H9 (cell line): ENCODE results near the gene DNAAF5. TPM values are rescaled to one million over a fixed set of nuclear protein-coding genes. Genes with fewer than 3 reads are reported as not detected.

Source experiments
- DNase-seq: peaks from one replicate; pipeline ENCODE4 v3.0.0-alpha.2; 2017
- H2AFZ ChIP-seq: one replicate; pipeline ENCODE4 v1.6.1; 2013; ENCODE audit warnings: mild to moderate bottlenecking, low read length, control low read depth, moderate library complexity
- H2AK5ac ChIP-seq: 2 replicates; pipeline ENCODE4 v1.6.1; 2013; ENCODE audit warnings: low read length, control low read depth, mixed read lengths; ENCODE audit not compliant: insufficient read length
- H2BK120ac ChIP-seq: one replicate; pipeline ENCODE4 v1.6.1; 2013; ENCODE audit warnings: low read depth, mild to moderate bottlenecking, low read length, control low read depth, inconsistent platforms; ENCODE audit not compliant: poor library complexity, severe bottlenecking
- H2BK12ac ChIP-seq: 2 replicates; pipeline ENCODE4 v1.6.1; 2013; ENCODE audit warnings: low read length, control low read depth, mixed read lengths, low read depth; ENCODE audit not compliant: insufficient read length
- H2BK15ac ChIP-seq: 2 replicates; pipeline ENCODE4 v1.6.1; 2013; ENCODE audit warnings: low read depth, low read length, control low read depth
- H2BK20ac ChIP-seq: one replicate; pipeline ENCODE4 v1.6.1; 2013; ENCODE audit warnings: low read depth, mild to moderate bottlenecking, low read length, control low read depth, inconsistent platforms; ENCODE audit not compliant: poor library complexity, severe bottlenecking
- H2BK5ac ChIP-seq: 2 replicates; pipeline ENCODE4 v1.6.1; 2013; ENCODE audit warnings: low read length, control low read depth, mixed read lengths; ENCODE audit not compliant: insufficient read length
- H3K14ac ChIP-seq: 2 replicates; pipeline ENCODE4 v1.6.1; 2013; ENCODE audit warnings: low read length, control low read depth; ENCODE audit not compliant: insufficient read depth
- H3K18ac ChIP-seq: 2 replicates; pipeline ENCODE4 v1.6.1; 2013; ENCODE audit warnings: low read depth, mild to moderate bottlenecking, mixed read lengths, low read length, control low read depth; ENCODE audit not compliant: insufficient read length
- H3K23ac ChIP-seq: 2 replicates; pipeline ENCODE4 v1.6.1; 2013; ENCODE audit warnings: low read length, control low read depth, mixed read lengths, low read depth; ENCODE audit not compliant: insufficient read length
- H3K23me2 ChIP-seq: 2 replicates; pipeline ENCODE4 v1.6.1; 2013; ENCODE audit warnings: low read depth, mild to moderate bottlenecking, mixed read lengths, low read length, control low read depth; ENCODE audit not compliant: insufficient read length, poor library complexity, severe bottlenecking
- H3K27ac ChIP-seq: 2 replicates; pipeline ENCODE4 v1.5.1; 2013; ENCODE audit warnings: low read length, control low read depth, mixed read lengths, low read depth; ENCODE audit not compliant: insufficient read length
- H3K27me3 ChIP-seq: 2 replicates; pipeline ENCODE4 v1.6.1; 2013; ENCODE audit warnings: low read length, control low read depth, inconsistent platforms; ENCODE audit not compliant: insufficient read depth
- H3K4ac ChIP-seq: 2 replicates; pipeline ENCODE4 v1.6.1; 2013; ENCODE audit warnings: low read depth, mild to moderate bottlenecking, control low read depth, inconsistent platforms, low read length, moderate library complexity
- H3K4me1 ChIP-seq: 2 replicates; pipeline ENCODE4 v1.6.1; 2013; ENCODE audit warnings: low read length, control low read depth, inconsistent platforms; ENCODE audit not compliant: insufficient read depth
- H3K4me2 ChIP-seq: 2 replicates; pipeline ENCODE4 v1.6.1; 2013; ENCODE audit warnings: low read length, control low read depth, mixed read lengths; ENCODE audit not compliant: insufficient read length, insufficient read depth
- H3K56ac ChIP-seq: 2 replicates; pipeline ENCODE4 v1.6.1; 2013; ENCODE audit warnings: low read depth, mild to moderate bottlenecking, mixed read lengths, low read length, control low read depth; ENCODE audit not compliant: insufficient read length
- H3K79me1 ChIP-seq: 2 replicates; pipeline ENCODE4 v1.6.1; 2013; ENCODE audit warnings: low read depth, mild to moderate bottlenecking, moderate library complexity, low read length, control low read depth, inconsistent platforms; ENCODE audit not compliant: insufficient read depth, poor library complexity, severe bottlenecking
- H3K79me2 ChIP-seq: 2 replicates; pipeline ENCODE4 v1.6.1; 2013; ENCODE audit warnings: low read length, control low read depth, inconsistent platforms; ENCODE audit not compliant: insufficient read depth
- H3K9ac ChIP-seq: 2 replicates; pipeline ENCODE4 v1.6.1; 2013; ENCODE audit warnings: low read length, control low read depth, mixed read lengths; ENCODE audit not compliant: insufficient read length; ENCODE audit errors: extremely low read depth
- H3K9me3 ChIP-seq: one replicate; pipeline ENCODE4 v1.6.1; 2013; ENCODE audit warnings: low read depth, low read length, inconsistent platforms; ENCODE audit not compliant: control insufficient read depth
- H3T11ph ChIP-seq: one replicate; pipeline ENCODE4 v1.6.1; 2013; ENCODE audit warnings: mild to moderate bottlenecking, low read length, control low read depth, inconsistent platforms
- H4K20me1 ChIP-seq: one replicate; pipeline ENCODE4 v1.6.1; 2013; ENCODE audit not compliant: control insufficient read depth, insufficient read length, insufficient read depth
- H4K5ac ChIP-seq: 2 replicates; pipeline ENCODE4 v1.6.1; 2013; ENCODE audit warnings: low read depth, mild to moderate bottlenecking, mixed read lengths, low read length, control low read depth; ENCODE audit not compliant: insufficient read length
- H4K8ac ChIP-seq: replicated peaks from 2 replicates; pipeline ENCODE4 v1.6.1; 2013; ENCODE audit warnings: low read length, control low read depth, mixed read lengths, low read depth; ENCODE audit not compliant: insufficient read length
- H4K91ac ChIP-seq: 2 replicates; pipeline ENCODE4 v1.6.1; 2013; ENCODE audit warnings: low read depth, mild to moderate bottlenecking, moderate library complexity, mixed read lengths, low read length, control low read depth; ENCODE audit not compliant: insufficient read length
- H3K27ac Mint-ChIP-seq, 3 experiments: 2 replicates in 2 of 3; 3 replicates in 1 of 3; pipeline ENCODE4 v1.8.0; 2020 to 2021; ENCODE audit warnings: mixed read lengths in 3 of 3, mild to moderate bottlenecking in 1 of 3, moderate library complexity in 1 of 3
- H3K27me3 Mint-ChIP-seq: 2 replicates; pipeline ENCODE4 v1.8.0; 2021; ENCODE audit warnings: low read depth, mild to moderate bottlenecking, moderate library complexity, mixed read lengths
- H3K36me3 Mint-ChIP-seq, 3 experiments: 2 replicates in 2 of 3; 3 replicates in 1 of 3; pipeline ENCODE4 v1.8.0; 2020 to 2021; ENCODE audit warnings: low read depth in 3 of 3, mixed read lengths in 3 of 3; ENCODE audit not compliant: insufficient read depth in 1 of 3
- H3K4me1 Mint-ChIP-seq, 2 experiments: 2 replicates each; pipeline ENCODE4 v1.8.0; 2020; ENCODE audit warnings: mixed read lengths in 2 of 2
- H3K4me3 Mint-ChIP-seq, 2 experiments: 2 replicates in 1 of 2; 3 replicates in 1 of 2; pipeline ENCODE4 v1.8.0; 2020 to 2021; ENCODE audit warnings: mild to moderate bottlenecking in 2 of 2, mixed read lengths in 2 of 2, moderate library complexity in 1 of 2
- H3K9me3 Mint-ChIP-seq, 2 experiments: 2 replicates in 1 of 2; 3 replicates in 1 of 2; pipeline ENCODE4 v1.8.0; 2020; ENCODE audit warnings: mild to moderate bottlenecking in 2 of 2, mixed read lengths in 2 of 2, moderate library complexity in 1 of 2
- WGBS: extraction: QIAGEN DNeasy Blood & Tissue Kit; methylation state at CpG from one replicate; pipeline ENCODE4 v1.1.7; 2013; ENCODE audit warnings: missing lambda C conversion rate, low lambda C conversion rate, mixed read lengths; ENCODE audit not compliant: insufficient read length; ENCODE audit errors: extremely low coverage; 5-methylcytosine and 5-hydroxymethylcytosine counted together
- total RNA-seq: library from RNA; stranded (reverse); gene quantifications from 2 replicates; pipeline ENCODE4 v1.2.1, GENCODE V29; 2021
- TF ChIP-seq, protein P1 (sequence below): fragments of 200-600 bp; sonication (generic); conservative IDR thresholded peaks from 3 replicates; pipeline ENCODE4 v1.8.0; 2021; ENCODE audit warnings: antibody characterized with exemption, mild to moderate bottlenecking

Gene DNAAF5
- total RNA-seq, 1 experiment from 2014 or later, result 43.5 TPM

DNA sequence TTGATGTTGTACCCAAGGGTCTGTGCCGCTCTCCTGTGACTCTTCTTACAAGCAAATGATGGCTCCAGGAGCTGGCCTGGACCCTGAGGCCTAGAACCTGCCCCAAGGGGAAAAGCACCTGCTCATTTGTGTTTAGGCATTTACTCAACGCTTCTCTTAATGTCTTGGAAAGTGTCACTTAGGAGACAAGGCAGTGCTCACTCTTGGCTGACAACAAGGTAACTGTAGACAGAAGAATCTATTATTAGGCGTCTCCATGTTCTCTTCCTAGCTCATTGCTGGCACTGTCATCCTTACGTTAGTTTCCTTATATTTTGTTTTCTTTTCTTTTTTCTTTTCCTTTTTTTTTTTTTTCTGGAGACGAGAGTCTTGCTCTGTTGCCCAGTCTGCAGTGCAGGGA, 67.7 kb downstream of the DNAAF5 start:
- H3K4me1 Mint-ChIP-seq, result no peaks in the 10 kb centered on the region
- no peaks in the 10 kb centered on the region for H3K9me3 ChIP-seq
- H4K20me1 ChIP-seq, result no peaks in the 10 kb centered on the region
- no peak overlapping the region for H4K91ac ChIP-seq
- peaks cover 5 to 12% (median 9%) of the 10 kb centered on the region in 3 experiments; a peak in 6 of 7 replicates for H3K36me3 Mint-ChIP-seq
- no peaks in the 10 kb centered on the region; the same call in 1 of the 2 replicates for H3K27me3 Mint-ChIP-seq
- TF ChIP-seq, protein P1, sequence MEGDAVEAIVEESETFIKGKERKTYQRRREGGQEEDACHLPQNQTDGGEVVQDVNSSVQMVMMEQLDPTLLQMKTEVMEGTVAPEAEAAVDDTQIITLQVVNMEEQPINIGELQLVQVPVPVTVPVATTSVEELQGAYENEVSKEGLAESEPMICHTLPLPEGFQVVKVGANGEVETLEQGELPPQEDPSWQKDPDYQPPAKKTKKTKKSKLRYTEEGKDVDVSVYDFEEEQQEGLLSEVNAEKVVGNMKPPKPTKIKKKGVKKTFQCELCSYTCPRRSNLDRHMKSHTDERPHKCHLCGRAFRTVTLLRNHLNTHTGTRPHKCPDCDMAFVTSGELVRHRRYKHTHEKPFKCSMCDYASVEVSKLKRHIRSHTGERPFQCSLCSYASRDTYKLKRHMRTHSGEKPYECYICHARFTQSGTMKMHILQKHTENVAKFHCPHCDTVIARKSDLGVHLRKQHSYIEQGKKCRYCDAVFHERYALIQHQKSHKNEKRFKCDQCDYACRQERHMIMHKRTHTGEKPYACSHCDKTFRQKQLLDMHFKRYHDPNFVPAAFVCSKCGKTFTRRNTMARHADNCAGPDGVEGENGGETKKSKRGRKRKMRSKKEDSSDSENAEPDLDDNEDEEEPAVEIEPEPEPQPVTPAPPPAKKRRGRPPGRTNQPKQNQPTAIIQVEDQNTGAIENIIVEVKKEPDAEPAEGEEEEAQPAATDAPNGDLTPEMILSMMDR, result no peak
- H3K56ac ChIP-seq, result no peak overlapping the region
- H3T11ph ChIP-seq, result no peak overlapping the region
- H3K27ac Mint-ChIP-seq, result peak overlapping the region in 1 of 3 experiments; percentile 92; a peak in 1 of 7 replicates
- no peak overlapping the region for H4K5ac ChIP-seq
- H3K79me1 ChIP-seq, result no peaks in the 10 kb centered on the region
- H2BK12ac ChIP-seq, result no peak overlapping the region
- H3K4ac ChIP-seq, result no peak overlapping the region
- no peak overlapping the region for H2BK120ac ChIP-seq
- H3K79me2 ChIP-seq, result no peaks in the 10 kb centered on the region
- no peaks in the 10 kb centered on the region for H3K4me1 ChIP-seq
- H3K14ac ChIP-seq, result no peak overlapping the region
- no peak for DNase-seq
- no peak overlapping the region for H3K18ac ChIP-seq
- no peak overlapping the region for H3K23ac ChIP-seq
- no peaks in the 10 kb centered on the region for H3K23me2 ChIP-seq
- no peak overlapping the region for H3K4me2 ChIP-seq
- H4K8ac ChIP-seq, result no peak overlapping the region
- no peak overlapping the region for H3K27ac ChIP-seq
- no peaks in the 10 kb centered on the region for H3K27me3 ChIP-seq
- no peak overlapping the region for H2BK15ac ChIP-seq
- no peak overlapping the region for H2BK5ac ChIP-seq
- H3K4me3 Mint-ChIP-seq, result no peak overlapping the region
- no peak overlapping the region for H2AK5ac ChIP-seq
- H3K9me3 Mint-ChIP-seq, result peaks cover 2% of the 10 kb centered on the region in 2 experiments; a peak in 4 of 5 replicates
- no CpG with 5 or more reads among the region's 5 CpGs for WGBS
- no peak overlapping the region for H2BK20ac ChIP-seq
- no peak overlapping the region for H3K9ac ChIP-seq
- H2AFZ ChIP-seq, result no peak overlapping the region
